Hepatocyte (in vitro differentiated cells): ENCODE data around the gene PCDHGA8. TPM values are rescaled to one million over a fixed set of nuclear protein-coding genes. Genes with fewer than 3 reads are reported as not detected.
"Not testable (repeated sequence)": the region's sequence is repeated elsewhere in the genome, so short reads cannot be mapped to it uniquely, and the experiment has no call there.

ENCODE experiments used
- DNase-seq: peaks from one replicate; pipeline ENCODE4 v3.0.0-alpha.2; 2016; ENCODE audit warnings: low spot score
- H2AFZ ChIP-seq: fragments of 200-600 bp; sonication (generic); 2 replicates; pipeline ENCODE4 v1.6.0; 2016; ENCODE audit warnings: antibody characterized with exemption, mild to moderate bottlenecking
- H3K27ac ChIP-seq: fragments of 200-600 bp; sonication (generic); 2 replicates; pipeline ENCODE4 v1.5.1; 2016; ENCODE audit warnings: mild to moderate bottlenecking
- H3K27me3 ChIP-seq: fragments of 200-600 bp; sonication (generic); 2 replicates; pipeline ENCODE4 v1.6.1; 2016
- H3K36me3 ChIP-seq: fragments of 200-600 bp; sonication (generic); replicated peaks from 2 replicates; pipeline ENCODE4 v1.5.1; 2016; ENCODE audit warnings: low read depth; ENCODE audit not compliant: insufficient read depth
- H3K4me1 ChIP-seq: fragments of 200-600 bp; sonication (generic); 2 replicates; pipeline ENCODE4 v1.5.1; 2016; ENCODE audit warnings: mild to moderate bottlenecking, moderate library complexity; ENCODE audit not compliant: insufficient read depth
- H3K4me2 ChIP-seq: fragments of 200-600 bp; sonication (generic); 2 replicates; pipeline ENCODE4 v1.6.0; 2016
- H3K4me3 ChIP-seq: fragments of 200-600 bp; sonication (generic); 2 replicates; pipeline ENCODE4 v1.5.1; 2016; ENCODE audit warnings: mild to moderate bottlenecking
- H3K79me2 ChIP-seq: fragments of 200-600 bp; sonication (generic); 2 replicates; pipeline ENCODE4 v1.6.0; 2017; ENCODE audit warnings: mild to moderate bottlenecking
- H3K9me2 ChIP-seq: fragments of 200-600 bp; sonication (generic); replicated peaks from 2 replicates; pipeline ENCODE4 v1.6.0; 2017; ENCODE audit warnings: mild to moderate bottlenecking; ENCODE audit not compliant: insufficient read depth
- H3K9me3 ChIP-seq: fragments of 200-600 bp; sonication (generic); 2 replicates; pipeline ENCODE4 v1.5.1; 2016; ENCODE audit warnings: low read depth, mild to moderate bottlenecking
- H4K20me1 ChIP-seq: fragments of 200-600 bp; sonication (generic); 2 replicates; pipeline ENCODE4 v1.6.0; 2016; ENCODE audit warnings: mild to moderate bottlenecking; ENCODE audit not compliant: insufficient read depth, poor library complexity, severe bottlenecking
- EZH2 ChIP-seq: fragments of 200-600 bp; sonication (generic); IDR thresholded peaks from 2 replicates; pipeline ENCODE4 v1.6.1; 2016; ENCODE audit warnings: antibody characterized with exemption, mild to moderate bottlenecking, borderline replicate concordance
- EZH2phosphoT487 ChIP-seq: fragments of 200-600 bp; sonication (generic); IDR thresholded peaks from one replicate; pipeline ENCODE4 v1.6.1; 2018; ENCODE audit warnings: antibody characterized with exemption, mild to moderate bottlenecking, low read depth, moderate library complexity; ENCODE audit not compliant: unreplicated experiment, severe bottlenecking
- WGBS: methylation state at CpG from one replicate; pipeline ENCODE4 v1.1.6; 2016; ENCODE audit warnings: low lambda C conversion rate; ENCODE audit errors: missing lambda C conversion rate; 5-methylcytosine and 5-hydroxymethylcytosine counted together
- polyA plus RNA-seq: library from polyadenylated mRNA; unstranded; fragments of >200 nt; fragmentation: Nextera tagmentation; extraction: Ambion mirVana; gene quantifications from 2 replicates; pipeline ENCODE4 v1.2.1, GENCODE V29; 2016
- total RNA-seq: library from RNA; depleted of rRNA; stranded (reverse); fragments of >200 nt; gene quantifications from 2 replicates; pipeline ENCODE4 v1.2.3, GENCODE V29; 2014
- TF ChIP-seq, protein P1 (sequence below): fragments of 200-600 bp; sonication (generic); IDR thresholded peaks from 2 replicates; pipeline ENCODE4 v1.5.1; 2016; ENCODE audit warnings: antibody characterized with exemption, mild to moderate bottlenecking; ENCODE audit not compliant: poor library complexity

The PCDHGA8 gene
- total and polyA plus RNA-seq, 2 experiments from 2014 or later: 0.53 to 1.00 TPM

DNA sequence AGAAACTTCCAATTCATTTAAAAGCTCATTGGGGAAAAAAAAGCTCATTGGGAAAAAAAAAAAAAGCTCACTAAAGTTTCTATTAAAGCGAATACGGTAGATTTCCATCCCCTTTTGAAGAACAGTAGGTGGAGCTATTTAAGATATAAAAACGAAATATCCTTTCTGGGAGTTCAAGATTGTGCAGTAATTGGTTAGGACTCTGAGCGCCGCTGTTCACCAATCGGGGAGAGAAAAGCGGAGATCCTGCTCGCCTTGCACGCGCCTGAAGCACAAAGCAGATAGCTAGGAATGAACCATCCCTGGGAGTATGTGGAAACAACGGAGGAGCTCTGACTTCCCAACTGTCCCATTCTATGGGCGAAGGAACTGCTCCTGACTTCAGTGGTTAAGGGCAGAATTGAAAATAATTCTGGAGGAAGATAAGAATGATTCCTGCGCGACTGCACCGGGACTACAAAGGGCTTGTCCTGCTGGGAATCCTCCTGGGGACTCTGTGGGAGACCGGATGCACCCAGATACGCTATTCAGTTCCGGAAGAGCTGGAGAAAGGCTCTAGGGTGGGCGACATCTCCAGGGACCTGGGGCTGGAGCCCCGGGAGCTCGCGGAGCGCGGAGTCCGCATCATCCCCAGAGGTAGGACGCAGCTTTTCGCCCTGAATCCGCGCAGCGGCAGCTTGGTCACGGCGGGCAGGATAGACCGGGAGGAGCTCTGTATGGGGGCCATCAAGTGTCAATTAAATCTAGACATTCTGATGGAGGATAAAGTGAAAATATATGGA lies 38.1 kb downstream of the PCDHGA8 start, which contains the start of gene PCDHGA12:
PCDHGA12 (plus strand) TSS at position 176 of the 782 bp plus-strand sequence; CDS start at position 429, 253 bp downstream.
- H3K79me2 ChIP-seq: peaks cover 11% of the 10 kb centered on the region
- H3K36me3 ChIP-seq: peaks cover 14% of the 10 kb centered on the region
- H3K9me2 ChIP-seq: no peaks in the 10 kb centered on the region
- H3K4me2 ChIP-seq: no peak within 1 kb of the TSS
- no peaks in the 10 kb centered on the region for H3K4me1 ChIP-seq
- no peak within 1 kb of the TSS for H2AFZ ChIP-seq
- no peaks in the 10 kb centered on the region for H3K27me3 ChIP-seq
- TF ChIP-seq EZH2phosphoT487 (no peak), EZH2 (no peak)
- TF ChIP-seq, protein P1, sequence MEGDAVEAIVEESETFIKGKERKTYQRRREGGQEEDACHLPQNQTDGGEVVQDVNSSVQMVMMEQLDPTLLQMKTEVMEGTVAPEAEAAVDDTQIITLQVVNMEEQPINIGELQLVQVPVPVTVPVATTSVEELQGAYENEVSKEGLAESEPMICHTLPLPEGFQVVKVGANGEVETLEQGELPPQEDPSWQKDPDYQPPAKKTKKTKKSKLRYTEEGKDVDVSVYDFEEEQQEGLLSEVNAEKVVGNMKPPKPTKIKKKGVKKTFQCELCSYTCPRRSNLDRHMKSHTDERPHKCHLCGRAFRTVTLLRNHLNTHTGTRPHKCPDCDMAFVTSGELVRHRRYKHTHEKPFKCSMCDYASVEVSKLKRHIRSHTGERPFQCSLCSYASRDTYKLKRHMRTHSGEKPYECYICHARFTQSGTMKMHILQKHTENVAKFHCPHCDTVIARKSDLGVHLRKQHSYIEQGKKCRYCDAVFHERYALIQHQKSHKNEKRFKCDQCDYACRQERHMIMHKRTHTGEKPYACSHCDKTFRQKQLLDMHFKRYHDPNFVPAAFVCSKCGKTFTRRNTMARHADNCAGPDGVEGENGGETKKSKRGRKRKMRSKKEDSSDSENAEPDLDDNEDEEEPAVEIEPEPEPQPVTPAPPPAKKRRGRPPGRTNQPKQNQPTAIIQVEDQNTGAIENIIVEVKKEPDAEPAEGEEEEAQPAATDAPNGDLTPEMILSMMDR: no peak
- no peak for DNase-seq
- peak within 1 kb of the TSS; percentile 10 for H3K4me3 ChIP-seq
- H3K9me3 ChIP-seq: peaks cover 67% of the 10 kb centered on the region
- H4K20me1 ChIP-seq: no peaks in the 10 kb centered on the region
- WGBS: 98% methylated on average over 33 of the region's 33 CpGs
- no peak within 1 kb of the TSS for H3K27ac ChIP-seq

DNA sequence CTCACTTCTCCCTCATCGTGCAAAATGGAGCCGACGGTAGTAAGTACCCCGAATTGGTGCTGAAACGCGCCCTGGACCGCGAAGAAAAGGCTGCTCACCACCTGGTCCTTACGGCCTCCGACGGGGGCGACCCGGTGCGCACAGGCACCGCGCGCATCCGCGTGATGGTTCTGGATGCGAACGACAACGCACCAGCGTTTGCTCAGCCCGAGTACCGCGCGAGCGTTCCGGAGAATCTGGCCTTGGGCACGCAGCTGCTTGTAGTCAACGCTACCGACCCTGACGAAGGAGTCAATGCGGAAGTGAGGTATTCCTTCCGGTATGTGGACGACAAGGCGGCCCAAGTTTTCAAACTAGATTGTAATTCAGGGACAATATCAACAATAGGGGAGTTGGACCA lies 38.9 kb downstream of the PCDHGA8 start:
- H3K4me1 ChIP-seq: no peaks in the 10 kb centered on the region
- no peak overlapping the region for H2AFZ ChIP-seq
- no peak overlapping the region for H3K27ac ChIP-seq
- H3K4me2 ChIP-seq: no peak overlapping the region
- no peaks in the 10 kb centered on the region for H3K27me3 ChIP-seq
- no peak overlapping the region for H3K4me3 ChIP-seq
- 99% methylated on average over 37 of the region's 37 CpGs for WGBS
- H3K79me2 ChIP-seq: peaks cover 10% of the 10 kb centered on the region
- peaks cover 64% of the 10 kb centered on the region for H3K9me3 ChIP-seq
- peaks cover 9% of the 10 kb centered on the region for H3K36me3 ChIP-seq
- no peaks in the 10 kb centered on the region for H3K9me2 ChIP-seq
- TF ChIP-seq, protein P1: no peak
- TF ChIP-seq EZH2 (no peak), EZH2phosphoT487 (no peak)
- no peak for DNase-seq
- H4K20me1 ChIP-seq: no peaks in the 10 kb centered on the region

DNA sequence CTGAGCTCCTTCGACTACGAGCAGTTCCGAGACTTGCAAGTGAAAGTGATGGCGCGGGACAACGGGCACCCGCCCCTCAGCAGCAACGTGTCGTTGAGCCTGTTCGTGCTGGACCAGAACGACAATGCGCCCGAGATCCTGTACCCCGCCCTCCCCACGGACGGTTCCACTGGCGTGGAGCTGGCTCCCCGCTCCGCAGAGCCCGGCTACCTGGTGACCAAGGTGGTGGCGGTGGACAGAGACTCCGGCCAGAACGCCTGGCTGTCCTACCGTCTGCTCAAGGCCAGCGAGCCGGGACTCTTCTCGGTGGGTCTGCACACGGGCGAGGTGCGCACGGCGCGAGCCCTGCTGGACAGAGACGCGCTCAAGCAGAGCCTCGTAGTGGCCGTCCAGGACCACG lies 39.9 kb downstream of the PCDHGA8 start:
- H3K4me3 ChIP-seq, H3K9me2 ChIP-seq, DNase-seq, H3K27me3 ChIP-seq, H3K36me3 ChIP-seq, H3K27ac ChIP-seq, H3K4me2 ChIP-seq, H4K20me1 ChIP-seq, H3K4me1 ChIP-seq, H2AFZ ChIP-seq: not testable (repeated sequence)
- WGBS: 98% methylated on average over 33 of the region's 38 CpGs
- Histone ChIP-seq H3K9me3 (peaks cover 58% of the 10 kb centered on the region), H3K79me2 (peaks cover 12% of the 10 kb centered on the region)

DNA sequence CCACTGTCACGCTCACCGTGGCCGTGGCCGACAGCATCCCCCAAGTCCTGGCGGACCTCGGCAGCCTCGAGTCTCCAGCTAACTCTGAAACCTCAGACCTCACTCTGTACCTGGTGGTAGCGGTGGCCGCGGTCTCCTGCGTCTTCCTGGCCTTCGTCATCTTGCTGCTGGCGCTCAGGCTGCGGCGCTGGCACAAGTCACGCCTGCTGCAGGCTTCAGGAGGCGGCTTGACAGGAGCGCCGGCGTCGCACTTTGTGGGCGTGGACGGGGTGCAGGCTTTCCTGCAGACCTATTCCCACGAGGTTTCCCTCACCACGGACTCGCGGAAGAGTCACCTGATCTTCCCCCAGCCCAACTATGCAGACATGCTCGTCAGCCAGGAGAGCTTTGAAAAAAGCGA lies 40.3 kb downstream of the PCDHGA8 start:
- H3K4me2 ChIP-seq, H4K20me1 ChIP-seq, DNase-seq, H3K27ac ChIP-seq, H3K9me2 ChIP-seq, H2AFZ ChIP-seq, H3K4me3 ChIP-seq, H3K4me1 ChIP-seq, H3K36me3 ChIP-seq, H3K27me3 ChIP-seq: not testable (repeated sequence)
- H3K79me2 ChIP-seq: peaks cover 12% of the 10 kb centered on the region
- WGBS: 96% methylated on average over 26 of the region's 29 CpGs
- H3K9me3 ChIP-seq: peaks cover 55% of the 10 kb centered on the region
